Adrenal gland (tissue), 12 donors: ENCODE data around the gene CNTD1. TPM values are rescaled to one million over a fixed set of nuclear protein-coding genes. Genes with fewer than 3 reads are reported as not detected.
A peak's percentile ranks its signal among the peaks of the same experiment; 100 is the strongest.

Experiments
- DNase-seq, 7 donors: peaks; one replicate each; pipeline ENCODE4 v3.0.0-alpha.2; 2019 to 2020
- H3K27ac ChIP-seq, 5 donors: fragments of 200-600 bp; sonication (generic) in 4 of 5; 1 replicate in 3 of 5; 2 replicates in 2 of 5; pipeline versions ENCODE4 v1.5.1 to v1.8.0; 2016 to 2020; ENCODE audit warnings: mild to moderate bottlenecking in 1 of 5
- H3K27me3 ChIP-seq: fragments of 200-600 bp; 2 replicates; pipeline ENCODE4 v1.8.0; 2021
- H3K36me3 ChIP-seq, 2 donors: fragments of 200-600 bp; replicated peaks in 1 of 2; 1 replicate in 1 of 2; 2 replicates in 1 of 2; pipeline versions ENCODE4 v1.5.1 to v1.8.0; 2018 to 2022
- H3K4me1 ChIP-seq, 2 donors: fragments of 200-600 bp; replicated peaks in 1 of 2; 1 replicate in 1 of 2; 2 replicates in 1 of 2; pipeline versions ENCODE4 v1.5.1 to v1.8.0; 2018 to 2021
- H3K4me3 ChIP-seq, 4 donors: fragments of 200-600 bp; sonication (generic) in 3 of 4; one replicate each; pipeline ENCODE4 v1.5.1; 2016 to 2018
- H3K9me3 ChIP-seq, 3 donors: fragments of 200-600 bp; sonication (generic) in 1 of 3; replicated peaks in 1 of 3; 1 replicate in 2 of 3; 2 replicates in 1 of 3; pipeline versions ENCODE4 v1.5.1 to v1.8.0; 2016 to 2021
- POLR2A ChIP-seq, 2 donors: fragments of 450-650 bp; IDR thresholded peaks; one replicate each; pipeline ENCODE4 v1.6.1; 2017; ENCODE audit warnings: antibody characterized with exemption in 2 of 2, mild to moderate bottlenecking in 2 of 2, moderate library complexity in 1 of 2
- WGBS, 4 donors: extraction: QIAGEN DNeasy Blood & Tissue Kit in 2 of 4; methylation state at CpG; one replicate each; pipeline versions ENCODE4 v1.1.5 to v1.1.7; 2013 to 2017; 5-methylcytosine and 5-hydroxymethylcytosine counted together
- intact Hi-C, 2 donors: fragments of 100-400 bp; cut with DNase I; formaldehyde crosslinking; loops; one replicate each; pipeline versions ENCODE4 v1.14.1 to v1.15.0; 2022 to 2023
- polyA plus RNA-seq, 3 donors: library from polyadenylated mRNA; stranded (reverse); fragments of 200-250 nt in 2 of 3; fragments of 350-450 nt in 1 of 3; fragmentation: Illumina TruSeq in 1 of 3; extraction: RNeasy Lipid Tissue Mini Kit (QIAGEN cat#74804) in 1 of 3; gene quantifications; one replicate each; pipeline ENCODE4 v1.2.3, GENCODE V29; 2013 to 2014
- total RNA-seq, 9 donors: library from RNA; depleted of rRNA in 4 of 9; stranded (reverse); fragments of >200 nt in 4 of 9; fragments of 120-200 nt in 1 of 9; fragmentation: NEBNext Ultra II Directional in 1 of 9; extraction: Animal tissue kit (Norgen Biotek cat#: 25700) in 1 of 9; gene quantifications; one replicate each; pipeline versions ENCODE4 v1.1.0 to v1.2.4, GENCODE V29; 2013 to 2023
- TF ChIP-seq, protein P1 (sequence below), 6 experiments: fragments of 450-650 bp in 4 of 6; fragments of 200-600 bp in 2 of 6; sonication (generic) in 1 of 6; IDR thresholded peaks; 1 replicate in 5 of 6; 2 replicates in 1 of 6; pipeline versions ENCODE4 v1.5.1 to v1.8.0; 2016 to 2021; ENCODE audit warnings: antibody characterized with exemption in 6 of 6, mild to moderate bottlenecking in 2 of 6, moderate library complexity in 1 of 6
- donor health status: healthy with polysubstance abuse.
- donor health status: Bipolar disorder and iron deficiency.
- donor health status: DM: yes; HTN: yes; CAD: no.
- donor health status: DM: no; HTN: no; CAD: no.
- donor health status: DM: no; HTN: no; CAD: no.
- donor health status: DM: yes; HTN: yes; CAD: no.

The CNTD1 gene
- total and polyA plus RNA-seq, 12 donors = 0.24 to 8.2 (median 0.32) TPM; not detected in 5

DNA sequence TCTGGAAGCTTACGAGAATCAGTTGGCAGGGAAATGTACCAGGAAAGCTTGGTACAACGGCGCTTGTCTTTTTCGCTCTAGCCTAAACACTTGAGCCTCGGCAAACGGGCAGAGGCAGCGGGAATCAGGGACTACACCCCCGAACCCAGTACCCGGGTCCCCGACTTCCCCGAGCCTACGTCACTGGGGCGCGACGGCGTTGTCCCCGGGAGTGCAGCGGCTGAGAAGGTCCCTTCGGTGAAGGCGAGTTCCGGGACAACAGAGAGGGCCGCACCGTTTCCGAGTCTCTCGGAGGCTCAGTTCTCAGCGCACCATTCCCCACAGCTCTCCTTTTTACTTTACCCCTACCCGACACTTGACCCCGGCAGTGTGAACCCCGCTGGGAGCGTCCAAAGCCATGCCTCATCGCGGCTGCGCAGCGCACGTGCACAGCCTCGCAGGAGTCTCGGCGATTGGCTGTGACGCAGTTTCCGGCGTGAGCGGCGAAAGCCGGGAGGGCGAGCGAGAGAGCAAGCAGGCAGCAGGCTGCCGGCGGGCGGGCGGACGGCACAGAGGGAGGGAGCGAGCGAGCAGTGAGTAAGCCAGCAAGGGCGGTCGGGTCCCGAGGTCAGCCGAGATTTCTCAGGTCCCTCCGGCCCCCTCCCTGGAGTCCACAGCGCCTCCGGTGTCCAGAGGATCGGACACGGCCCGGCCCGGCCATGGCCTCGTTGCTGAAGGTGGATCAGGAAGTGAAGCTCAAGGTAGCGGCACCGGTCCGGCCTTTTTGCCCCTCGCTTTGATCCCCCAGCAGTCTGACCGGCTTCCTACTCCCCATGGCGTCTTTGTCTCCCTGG, 34.5 kb downstream of the CNTD1 start, which contains the start of gene PSME3:
PSME3 (plus strand) TSS at position 464 of the 833 bp plus-strand sequence; CDS start at position 699, 235 bp downstream.
- Histone ChIP-seq H3K4me3 (peak within 1 kb of the TSS; percentile 71 to 93 (median 83)), H3K36me3 (peaks cover 0 to 32% of the 10 kb centered on the region in 2 donors), H3K27me3 (no peaks in the 10 kb centered on the region), H3K9me3 (no peaks in the 10 kb centered on the region), H3K27ac (peak within 1 kb of the TSS; percentile 84 to 93 (median 90)), H3K4me1 (peaks cover 18 to 22% of the 10 kb centered on the region in 2 donors)
- intact Hi-C loops = no loop called here
- TF ChIP-seq, protein P1, sequence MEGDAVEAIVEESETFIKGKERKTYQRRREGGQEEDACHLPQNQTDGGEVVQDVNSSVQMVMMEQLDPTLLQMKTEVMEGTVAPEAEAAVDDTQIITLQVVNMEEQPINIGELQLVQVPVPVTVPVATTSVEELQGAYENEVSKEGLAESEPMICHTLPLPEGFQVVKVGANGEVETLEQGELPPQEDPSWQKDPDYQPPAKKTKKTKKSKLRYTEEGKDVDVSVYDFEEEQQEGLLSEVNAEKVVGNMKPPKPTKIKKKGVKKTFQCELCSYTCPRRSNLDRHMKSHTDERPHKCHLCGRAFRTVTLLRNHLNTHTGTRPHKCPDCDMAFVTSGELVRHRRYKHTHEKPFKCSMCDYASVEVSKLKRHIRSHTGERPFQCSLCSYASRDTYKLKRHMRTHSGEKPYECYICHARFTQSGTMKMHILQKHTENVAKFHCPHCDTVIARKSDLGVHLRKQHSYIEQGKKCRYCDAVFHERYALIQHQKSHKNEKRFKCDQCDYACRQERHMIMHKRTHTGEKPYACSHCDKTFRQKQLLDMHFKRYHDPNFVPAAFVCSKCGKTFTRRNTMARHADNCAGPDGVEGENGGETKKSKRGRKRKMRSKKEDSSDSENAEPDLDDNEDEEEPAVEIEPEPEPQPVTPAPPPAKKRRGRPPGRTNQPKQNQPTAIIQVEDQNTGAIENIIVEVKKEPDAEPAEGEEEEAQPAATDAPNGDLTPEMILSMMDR (IDR thresholded peaks at IDR 0.05) = no peak
- peak; percentile 81 to 90 for TF ChIP-seq POLR2A (IDR thresholded peaks at IDR 0.05)
- DNase-seq = peak; percentile 90 to 95 (median 92)
- WGBS, 4 donors = 0 to 1% (median 0%) methylated on average over 46 to 71 of the region's 71 CpGs

DNA sequence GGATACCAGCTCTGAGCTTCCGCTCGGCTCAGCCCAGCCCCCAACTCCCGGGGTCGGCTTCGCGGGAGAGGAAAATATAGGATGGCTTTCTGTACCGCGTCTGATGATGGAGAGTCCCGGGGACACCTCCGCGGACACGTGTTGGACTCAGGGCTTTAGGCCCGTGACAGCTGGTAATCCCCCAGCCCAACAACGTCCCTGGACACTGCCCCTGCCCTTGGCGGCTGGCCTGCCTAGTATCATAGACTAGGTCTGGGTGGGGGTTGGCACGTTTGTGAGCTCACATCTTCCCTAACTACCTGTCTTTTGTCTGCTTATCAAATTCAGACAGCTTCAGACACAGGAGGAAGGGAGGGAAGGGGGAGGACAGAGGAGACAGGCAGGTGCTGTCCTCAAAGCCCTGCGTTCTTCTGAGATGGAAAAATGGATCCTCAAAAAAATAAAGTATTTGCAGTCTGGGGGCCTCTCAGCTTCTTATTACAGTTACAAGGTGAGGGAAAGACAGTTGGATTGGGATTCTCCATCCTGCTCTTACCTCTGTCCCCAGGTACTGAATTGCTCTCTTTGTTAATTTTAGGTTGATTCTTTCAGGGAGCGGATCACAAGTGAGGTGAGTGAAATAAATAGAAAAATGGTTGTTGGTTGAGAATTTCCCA, 35.2 kb downstream of the CNTD1 start:
- intact Hi-C loops = no loop called here
- peak overlapping the region in 4 of 5 donors; percentile 84 to 92 (median 88) for H3K27ac ChIP-seq
- peaks cover 18 to 22% of the 10 kb centered on the region in 2 donors for H3K4me1 ChIP-seq
- no peaks in the 10 kb centered on the region for H3K9me3 ChIP-seq
- TF ChIP-seq POLR2A (IDR thresholded peaks at IDR 0.05) = no peak
- TF ChIP-seq, protein P1 (IDR thresholded peaks at IDR 0.05) = no peak
- peaks cover 0 to 39% of the 10 kb centered on the region in 2 donors for H3K36me3 ChIP-seq
- no peaks in the 10 kb centered on the region for H3K27me3 ChIP-seq
- peak overlapping the region; percentile 71 to 93 (median 83) for H3K4me3 ChIP-seq
- DNase-seq = peak in 1 of 7 donors; percentile 60
- WGBS, 4 donors = 6 to 41% (median 6%) methylated on average over 3 to 18 of the region's 18 CpGs

DNA sequence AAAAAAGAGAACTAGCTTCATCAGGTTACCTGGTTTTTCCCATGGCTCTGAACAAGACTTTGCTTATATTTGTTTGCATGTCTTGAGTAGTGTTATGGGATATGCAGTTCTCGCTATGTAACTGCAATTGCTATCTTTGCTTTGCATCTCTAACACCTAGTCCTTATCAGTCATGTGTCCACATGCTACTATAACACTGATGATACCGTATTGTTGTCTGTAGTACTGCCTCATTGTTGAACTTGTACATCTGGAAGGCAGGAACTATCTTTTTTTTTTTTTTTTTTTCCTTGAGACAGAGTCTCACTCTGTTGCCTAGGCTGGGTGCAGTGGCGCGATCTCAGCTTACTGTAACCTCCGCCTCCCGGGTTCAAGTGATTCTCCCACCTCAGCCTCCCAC, 37.1 kb downstream of the CNTD1 start:
- no peak for DNase-seq
- TF ChIP-seq, protein P1 (IDR thresholded peaks at IDR 0.05) = no peak
- no peak for TF ChIP-seq POLR2A (IDR thresholded peaks at IDR 0.05)
- Histone ChIP-seq H3K36me3 (peaks cover 0 to 57% of the 10 kb centered on the region in 2 donors), H3K27me3 (no peaks in the 10 kb centered on the region), H3K27ac (no peak overlapping the region), H3K9me3 (no peaks in the 10 kb centered on the region), H3K4me3 (no peak overlapping the region), H3K4me1 (peaks cover 18 to 22% of the 10 kb centered on the region in 2 donors)
- intact Hi-C loops = no loop called here
- WGBS, 4 donors = 93 to 99% (median 96%) methylated on average over 6 of the region's 6 CpGs
